Measurements from ENCODE around the gene OR2F2.
A peak's percentile ranks its signal among the peaks of the same experiment; 100 is the strongest.

OR2F2 gene

DNA sequence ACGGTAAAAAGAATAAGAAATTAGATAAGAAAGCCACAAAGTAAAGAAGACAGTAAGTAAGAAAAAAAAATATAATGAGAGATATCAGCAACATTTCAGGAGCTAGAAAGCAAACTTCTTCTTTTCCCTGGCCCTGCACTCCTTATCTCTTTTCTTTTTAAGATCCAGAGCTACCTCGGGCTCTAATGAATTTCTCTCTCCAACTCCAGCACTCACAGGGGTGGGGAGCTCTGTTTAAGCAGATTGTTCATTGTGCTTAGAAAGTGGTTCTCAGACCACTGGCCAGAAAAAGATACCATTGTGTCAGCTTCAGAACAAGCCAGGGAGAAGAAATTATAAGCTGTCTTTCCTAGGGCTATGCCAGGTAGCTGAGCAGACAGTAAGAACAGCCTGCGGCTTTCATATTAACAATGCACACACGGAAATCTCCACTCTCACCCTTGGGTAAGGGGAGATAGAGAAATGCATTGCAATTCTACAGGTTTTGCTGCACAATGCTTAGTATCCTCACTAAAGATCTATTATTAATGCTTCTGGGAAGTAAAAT is 38.9 kb downstream of the OR2F2 start:
- H3K4me3 ChIP-seq (ENCODE audit: control insufficient read depth, low read depth, low read length), result no peak overlapping the region
- TF ChIP-seq, protein P1, sequence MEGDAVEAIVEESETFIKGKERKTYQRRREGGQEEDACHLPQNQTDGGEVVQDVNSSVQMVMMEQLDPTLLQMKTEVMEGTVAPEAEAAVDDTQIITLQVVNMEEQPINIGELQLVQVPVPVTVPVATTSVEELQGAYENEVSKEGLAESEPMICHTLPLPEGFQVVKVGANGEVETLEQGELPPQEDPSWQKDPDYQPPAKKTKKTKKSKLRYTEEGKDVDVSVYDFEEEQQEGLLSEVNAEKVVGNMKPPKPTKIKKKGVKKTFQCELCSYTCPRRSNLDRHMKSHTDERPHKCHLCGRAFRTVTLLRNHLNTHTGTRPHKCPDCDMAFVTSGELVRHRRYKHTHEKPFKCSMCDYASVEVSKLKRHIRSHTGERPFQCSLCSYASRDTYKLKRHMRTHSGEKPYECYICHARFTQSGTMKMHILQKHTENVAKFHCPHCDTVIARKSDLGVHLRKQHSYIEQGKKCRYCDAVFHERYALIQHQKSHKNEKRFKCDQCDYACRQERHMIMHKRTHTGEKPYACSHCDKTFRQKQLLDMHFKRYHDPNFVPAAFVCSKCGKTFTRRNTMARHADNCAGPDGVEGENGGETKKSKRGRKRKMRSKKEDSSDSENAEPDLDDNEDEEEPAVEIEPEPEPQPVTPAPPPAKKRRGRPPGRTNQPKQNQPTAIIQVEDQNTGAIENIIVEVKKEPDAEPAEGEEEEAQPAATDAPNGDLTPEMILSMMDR (conservative IDR thresholded peaks at IDR 0.05; ENCODE audit: control insufficient read depth, insufficient read depth, low read depth, low read length), result no peak
- no peak for DNase-seq (ENCODE audit: low read depth)

- DNase-seq (ENCODE audit: low read depth), result no peak
- H3K4me3 ChIP-seq (ENCODE audit: control insufficient read depth, low read depth, low read length), result no peak overlapping the region
- TF ChIP-seq, protein P1 (conservative IDR thresholded peaks at IDR 0.05; ENCODE audit: control insufficient read depth, insufficient read depth, low read depth, low read length), result no peak
These were observed 39.4 kb downstream of the OR2F2 start for GRCh38 chr7:143974459-143974858.

DNA sequence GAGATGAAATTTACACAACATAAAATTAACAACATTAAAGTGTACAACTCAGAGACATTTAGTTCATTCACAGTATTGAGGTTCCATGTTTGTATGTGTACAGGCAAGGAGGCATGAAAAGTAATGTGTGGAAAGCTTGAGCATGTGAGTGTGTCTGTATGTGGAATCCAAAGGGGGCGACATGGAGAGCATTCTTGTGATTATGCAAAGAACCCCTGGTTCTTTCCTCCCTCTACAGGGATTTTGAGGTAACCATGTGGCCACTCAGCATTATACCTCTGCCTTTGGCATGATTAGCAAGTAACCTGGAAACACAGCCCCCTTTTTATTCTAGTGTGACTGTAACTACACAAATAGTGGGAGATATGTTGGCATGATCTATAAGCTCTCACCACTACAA is 40.6 kb downstream of the OR2F2 start:
- no peak overlapping the region for H3K4me3 ChIP-seq (ENCODE audit: control insufficient read depth, low read depth, low read length)
- TF ChIP-seq, protein P1 (conservative IDR thresholded peaks at IDR 0.05; ENCODE audit: control insufficient read depth, insufficient read depth, low read depth, low read length), result peak; percentile 26
- peak; percentile 26 for DNase-seq (ENCODE audit: low read depth)

- DNase-seq (ENCODE audit: low read depth), result no peak
- no peak overlapping the region for H3K4me3 ChIP-seq (ENCODE audit: control insufficient read depth, low read depth, low read length)
- TF ChIP-seq, protein P1 (conservative IDR thresholded peaks at IDR 0.05; ENCODE audit: control insufficient read depth, insufficient read depth, low read depth, low read length), result no peak
These were observed 43.6 kb downstream of the OR2F2 start for GRCh38 chr7:143978585-143978984.

GRCh38 chr7:143979359-143979758 is 44.3 kb downstream of the OR2F2 start:
- TF ChIP-seq, protein P1 (conservative IDR thresholded peaks at IDR 0.05; ENCODE audit: control insufficient read depth, insufficient read depth, low read depth, low read length), result no peak
- peak; percentile 40 for DNase-seq (ENCODE audit: low read depth)
- H3K4me3 ChIP-seq (ENCODE audit: control insufficient read depth, low read depth, low read length), result no peak overlapping the region

DNA sequence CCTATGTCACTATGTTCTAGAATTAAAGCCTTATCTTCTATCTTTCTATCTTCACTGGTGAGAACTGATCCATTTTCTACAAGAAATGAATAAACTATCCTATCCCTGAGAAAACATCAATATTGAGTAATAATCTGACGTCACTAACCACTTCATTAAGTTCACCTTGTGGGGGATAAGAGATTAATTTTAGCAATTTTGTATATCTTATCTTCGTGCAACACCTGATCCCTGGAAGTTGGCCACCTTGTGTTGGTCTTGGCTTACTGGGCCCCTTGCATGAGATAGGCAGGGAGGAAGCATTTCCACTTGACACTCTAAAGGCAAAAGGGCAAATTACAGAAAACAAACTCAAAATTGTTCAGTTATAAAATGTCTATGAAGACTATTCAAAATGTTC is 45.0 kb downstream of the OR2F2 start:
- TF ChIP-seq, protein P1 (conservative IDR thresholded peaks at IDR 0.05; ENCODE audit: control insufficient read depth, insufficient read depth, low read depth, low read length), result no peak
- DNase-seq (ENCODE audit: low read depth), result no peak
- H3K4me3 ChIP-seq (ENCODE audit: control insufficient read depth, low read depth, low read length), result no peak overlapping the region

Measured in fibroblast of mammary gland (primary cell).